K562 (cell line): ENCODE data around the gene STING1. TPM values are rescaled to one million over a fixed set of nuclear protein-coding genes. Genes with fewer than 3 reads are reported as not detected.

Experiments
- BACH1 ChIP-seq: fragments of 200-800 bp; sonication (Bioruptor generic); IDR thresholded peaks from 2 replicates; pipeline ENCODE4 v1.6.1; 2016; ENCODE audit warnings: missing genetic modification characterization, missing compliant biosample characterization
- CBFA2T3 ChIP-seq: fragments of 450-650 bp; IDR thresholded peaks from 2 replicates; pipeline ENCODE4 v1.6.1; 2017
- GMEB1 ChIP-seq: fragments of 250-450 bp; sonication (Bioruptor Pico); IDR thresholded peaks from 2 replicates; pipeline ENCODE4 v1.4.0; 2020; ENCODE audit warnings: mild to moderate bottlenecking
- MECOM ChIP-seq: fragments of 250-450 bp; sonication (Bioruptor Pico); IDR thresholded peaks from 2 replicates; pipeline ENCODE4 v1.8.0; 2022; ENCODE audit warnings: inconsistent platforms
- NEUROD1 ChIP-seq: fragments of 150-350 bp; IDR thresholded peaks from 2 replicates; pipeline ENCODE4 v1.6.1; 2014; ENCODE audit warnings: borderline replicate concordance, low read length, low read depth; ENCODE audit not compliant: partially characterized antibody
- PML ChIP-seq: IDR thresholded peaks from 2 replicates; pipeline ENCODE4 v1.6.1; 2012; ENCODE audit warnings: low read length, inconsistent platforms
- RAD21 ChIP-seq, 2 experiments: fragments of 250-450 bp in 1 of 2; fragments of 450-650 bp in 1 of 2; sonication (Bioruptor Pico) in 1 of 2; formaldehyde crosslinking in 1 of 2; IDR thresholded peaks in 1 of 2; conservative IDR thresholded peaks in 1 of 2; 2 replicates each; pipeline versions ENCODE4 v1.4.0 to v1.8.0; 2020 to 2022; ENCODE audit warnings: mild to moderate bottlenecking in 2 of 2, moderate library complexity in 1 of 2
- SIX5 ChIP-seq, 2 experiments: IDR thresholded peaks; 2 replicates each; pipeline ENCODE4 v1.6.1; 2011; ENCODE audit warnings: low read length in 2 of 2, borderline replicate concordance in 1 of 2, low read depth in 1 of 2, mild to moderate bottlenecking in 1 of 2, moderate library complexity in 1 of 2; ENCODE audit not compliant: insufficient read depth in 1 of 2
- SLC30A9 ChIP-seq: fragments of 250-450 bp; sonication (Bioruptor Pico); IDR thresholded peaks from 2 replicates; pipeline ENCODE4 v1.8.0; 2022; ENCODE audit warnings: mild to moderate bottlenecking, moderate library complexity
- STAT6 ChIP-seq: sonication (generic); formaldehyde crosslinking; IDR thresholded peaks from 2 replicates; pipeline ENCODE4 v1.8.1; 2023; ENCODE audit warnings: mild to moderate bottlenecking, missing genetic modification reagents
- TEAD2 ChIP-seq: fragments of 450-650 bp; IDR thresholded peaks from 2 replicates; pipeline ENCODE4 v1.6.1; 2016; ENCODE audit warnings: missing genetic modification characterization, control low read depth, missing compliant biosample characterization
- TSC22D4 ChIP-seq: fragments of 450-650 bp; IDR thresholded peaks from 2 replicates; pipeline ENCODE4 v1.6.1; 2016; ENCODE audit warnings: missing genetic modification characterization, missing biosample characterization, control low read depth
- ZC3H4 ChIP-seq: sonication (generic); formaldehyde crosslinking; IDR thresholded peaks from 2 replicates; pipeline ENCODE4 v1.9.0; 2021; ENCODE audit warnings: missing genetic modification reagents, borderline replicate concordance
- ZFX ChIP-seq: sonication (generic); formaldehyde crosslinking; IDR thresholded peaks from 2 replicates; pipeline ENCODE4 v1.8.0; 2022; ENCODE audit warnings: mild to moderate bottlenecking, missing genetic modification reagents, moderate library complexity
- ZNF589 ChIP-seq: fragments of 200-800 bp; sonication (Bioruptor generic); IDR thresholded peaks from 2 replicates; pipeline ENCODE4 v1.6.1; 2016; ENCODE audit warnings: low read depth, missing genetic modification characterization, missing compliant biosample characterization
- polyA plus RNA-seq, 8 experiments: library from polyadenylated mRNA; depleted of rRNA in 4 of 8; stranded (reverse) in 5 of 8; unstranded in 3 of 8; fragments of >200 nt; fragmentation: Nextera tagmentation in 2 of 8; fragmentation: Illumina TruSeq in 1 of 8; extraction: Ambion mirVana in 2 of 8; extraction: Trizol in 1 of 8; gene quantifications; 2 replicates each; pipeline versions ENCODE4 v1.2.1 to v1.2.3, GENCODE V29; 2011 to 2014; ENCODE audit warnings: inconsistent platforms in 1 of 8, missing spikeins in 1 of 8
- total RNA-seq, 7 experiments: library from RNA; depleted of rRNA in 6 of 7; stranded (reverse); fragments of >200 nt in 6 of 7; fragmentation: Illumina TruSeq in 2 of 7; extraction: Trizol in 2 of 7; gene quantifications; 2 replicates each; pipeline versions ENCODE4 v1.2.1 to v1.2.3, GENCODE V29; 2011 to 2021; ENCODE audit warnings: low replicate concordance in 1 of 7
- TF ChIP-seq, protein P1 (sequence below), 3 experiments: IDR thresholded peaks in 2 of 3; conservative IDR thresholded peaks in 1 of 3; 2 replicates each; pipeline ENCODE4 v1.5.1; 2011 to 2012; ENCODE audit warnings: low read length in 3 of 3, mild to moderate bottlenecking in 3 of 3, control low read depth in 2 of 3, improper control_type of control experiment in 1 of 3, inconsistent platforms in 1 of 3, low read depth in 1 of 3, mixed read lengths in 1 of 3, moderate library complexity in 1 of 3; ENCODE audit not compliant: insufficient read depth in 2 of 3
- TF ChIP-seq, protein P2 (sequence below), 2 experiments: IDR thresholded peaks; 2 replicates each; pipeline ENCODE4 v1.6.1; 2012; ENCODE audit warnings: improper control_type of control experiment in 2 of 2, low read depth in 2 of 2, low read length in 2 of 2, borderline replicate concordance in 1 of 2

Gene STING1
- total and polyA plus RNA-seq, 9 of the 15 experiments (the other 6 are each of a cell fraction or from before 2014, with no cell fraction given) = 20.8 to 69.1 (median 44.7) TPM

GRCh38 chr5:139468421-139468931 lies 14.1 kb downstream of the STING1 start (continued):
- TF ChIP-seq ZNF589 (CRISPR knock-in tag) = no peak
- no peak for TF ChIP-seq SLC30A9 (CRISPR knock-in tag)
- TF ChIP-seq ZC3H4 (CRISPR knock-in tag) = no peak
- no peak for TF ChIP-seq TEAD2 (tag)
- TF ChIP-seq CBFA2T3 = no peak
- TF ChIP-seq, protein P1, sequence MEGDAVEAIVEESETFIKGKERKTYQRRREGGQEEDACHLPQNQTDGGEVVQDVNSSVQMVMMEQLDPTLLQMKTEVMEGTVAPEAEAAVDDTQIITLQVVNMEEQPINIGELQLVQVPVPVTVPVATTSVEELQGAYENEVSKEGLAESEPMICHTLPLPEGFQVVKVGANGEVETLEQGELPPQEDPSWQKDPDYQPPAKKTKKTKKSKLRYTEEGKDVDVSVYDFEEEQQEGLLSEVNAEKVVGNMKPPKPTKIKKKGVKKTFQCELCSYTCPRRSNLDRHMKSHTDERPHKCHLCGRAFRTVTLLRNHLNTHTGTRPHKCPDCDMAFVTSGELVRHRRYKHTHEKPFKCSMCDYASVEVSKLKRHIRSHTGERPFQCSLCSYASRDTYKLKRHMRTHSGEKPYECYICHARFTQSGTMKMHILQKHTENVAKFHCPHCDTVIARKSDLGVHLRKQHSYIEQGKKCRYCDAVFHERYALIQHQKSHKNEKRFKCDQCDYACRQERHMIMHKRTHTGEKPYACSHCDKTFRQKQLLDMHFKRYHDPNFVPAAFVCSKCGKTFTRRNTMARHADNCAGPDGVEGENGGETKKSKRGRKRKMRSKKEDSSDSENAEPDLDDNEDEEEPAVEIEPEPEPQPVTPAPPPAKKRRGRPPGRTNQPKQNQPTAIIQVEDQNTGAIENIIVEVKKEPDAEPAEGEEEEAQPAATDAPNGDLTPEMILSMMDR (IDR thresholded peaks at IDR 0.05 in 2 of 3, conservative IDR thresholded peaks at IDR 0.05 in 1 of 3; ENCODE audit: insufficient read depth in 2 of 3, low read depth in 1 of 3, low read length in 3 of 3) = peak in 2 of 3 experiments; percentile 27 to 36; a peak in 3 of 6 replicates
- TF ChIP-seq SIX5 (IDR thresholded peaks at IDR 0.05; ENCODE audit: borderline replicate concordance in 1 of 2, insufficient read depth in 1 of 2, low read depth in 1 of 2, low read length in 2 of 2) = no peak
- TF ChIP-seq MECOM (CRISPR knock-in tag) = peak; percentile 65; the same call in 1 of the 2 replicates
- TF ChIP-seq GMEB1 (CRISPR knock-in tag) = no peak
- TF ChIP-seq STAT6 (CRISPR knock-in tag) = no peak
- TF ChIP-seq TSC22D4 (tag) = no peak
- TF ChIP-seq RAD21 (CRISPR knock-in tag; conservative IDR thresholded peaks at IDR 0.05 in 1 of 2, IDR thresholded peaks at IDR 0.05 in 1 of 2) = peak; percentile 23 to 37; a peak in 3 of 4 replicates
- TF ChIP-seq NEUROD1 = no peak
- TF ChIP-seq, protein P2, sequence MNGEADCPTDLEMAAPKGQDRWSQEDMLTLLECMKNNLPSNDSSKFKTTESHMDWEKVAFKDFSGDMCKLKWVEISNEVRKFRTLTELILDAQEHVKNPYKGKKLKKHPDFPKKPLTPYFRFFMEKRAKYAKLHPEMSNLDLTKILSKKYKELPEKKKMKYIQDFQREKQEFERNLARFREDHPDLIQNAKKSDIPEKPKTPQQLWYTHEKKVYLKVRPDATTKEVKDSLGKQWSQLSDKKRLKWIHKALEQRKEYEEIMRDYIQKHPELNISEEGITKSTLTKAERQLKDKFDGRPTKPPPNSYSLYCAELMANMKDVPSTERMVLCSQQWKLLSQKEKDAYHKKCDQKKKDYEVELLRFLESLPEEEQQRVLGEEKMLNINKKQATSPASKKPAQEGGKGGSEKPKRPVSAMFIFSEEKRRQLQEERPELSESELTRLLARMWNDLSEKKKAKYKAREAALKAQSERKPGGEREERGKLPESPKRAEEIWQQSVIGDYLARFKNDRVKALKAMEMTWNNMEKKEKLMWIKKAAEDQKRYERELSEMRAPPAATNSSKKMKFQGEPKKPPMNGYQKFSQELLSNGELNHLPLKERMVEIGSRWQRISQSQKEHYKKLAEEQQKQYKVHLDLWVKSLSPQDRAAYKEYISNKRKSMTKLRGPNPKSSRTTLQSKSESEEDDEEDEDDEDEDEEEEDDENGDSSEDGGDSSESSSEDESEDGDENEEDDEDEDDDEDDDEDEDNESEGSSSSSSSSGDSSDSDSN (IDR thresholded peaks at IDR 0.05; ENCODE audit: borderline replicate concordance in 1 of 2, low read depth in 2 of 2, low read length in 2 of 2) = peak; percentile 38 to 98; a peak in 2 of 4 replicates
- peak; percentile 26; the same call in 1 of the 2 replicates for TF ChIP-seq ZFX
- no peak for TF ChIP-seq PML
- no peak for TF ChIP-seq BACH1 (tag)
